ENCODE data around the gene ZNF235.
"Not testable (repeated sequence)": the region's sequence is repeated elsewhere in the genome, so short reads cannot be mapped to it uniquely, and the experiment has no call there.

Gene ZNF235

GRCh38 chr19:44255705-44256411 is 49.0 kb downstream of the ZNF235 start:
- DNase-seq (ENCODE audit: low read depth), result no peak

GRCh38 chr19:44254496-44254895 is 50.3 kb downstream of the ZNF235 start:
- no peak for DNase-seq (ENCODE audit: low read depth)

GRCh38 chr19:44253392-44253791 is 51.4 kb downstream of the ZNF235 start:
- not testable (repeated sequence) for DNase-seq (ENCODE audit: low read depth)

GRCh38 chr19:44252332-44252731 is 52.5 kb downstream of the ZNF235 start:
- DNase-seq (ENCODE audit: low read depth), result not testable (repeated sequence)

- DNase-seq (ENCODE audit: low read depth), result no peak
These were observed 68.4 kb downstream of the ZNF235 start for GRCh38 chr19:44236384-44236783.

Measured in activated T-cell treated with anti-CD3 and anti-CD28 coated beads for 24 hours (primary cell).